Gastroesophageal sphincter (tissue), 4 donors: ENCODE results near the gene MIX23. TPM values are rescaled to one million over a fixed set of nuclear protein-coding genes. Genes with fewer than 3 reads are reported as not detected.

Experiments
- ATAC-seq: fragments of 150-250 bp; one replicate; pipeline ENCODE4 v1.9.1; 2016; ENCODE audit warnings: mild to moderate bottlenecking, moderate library complexity
- H3K27ac ChIP-seq, 4 donors: fragments of 200-600 bp; sonication (generic) in 3 of 4; 1 replicate in 3 of 4; 2 replicates in 1 of 4; pipeline ENCODE4 v1.5.1; 2016 to 2019
- H3K27me3 ChIP-seq: fragments of 200-600 bp; sonication (generic); one replicate; pipeline ENCODE4 v1.5.1; 2019
- H3K36me3 ChIP-seq, 2 donors: fragments of 200-600 bp; sonication (generic); one replicate each; pipeline ENCODE4 v1.5.1; 2019; ENCODE audit warnings: control low read depth in 1 of 2
- H3K4me1 ChIP-seq, 3 donors: fragments of 200-600 bp; sonication (generic); 1 replicate in 2 of 3; 2 replicates in 1 of 3; pipeline ENCODE4 v1.5.1; 2016 to 2019; ENCODE audit warnings: control low read depth in 2 of 3
- H3K4me3 ChIP-seq, 2 donors: fragments of 200-600 bp; sonication (generic); one replicate each; pipeline ENCODE4 v1.5.1; 2019; ENCODE audit warnings: mild to moderate bottlenecking in 1 of 2, moderate library complexity in 1 of 2
- H3K9me3 ChIP-seq, 3 donors: fragments of 200-600 bp; sonication (generic); one replicate each; pipeline ENCODE4 v1.5.1; 2017 to 2019; ENCODE audit warnings: control low read depth in 2 of 3
- EP300 ChIP-seq: sonication (generic); formaldehyde crosslinking; IDR thresholded peaks from one replicate; pipeline ENCODE4 v1.6.1; 2017; ENCODE audit warnings: antibody characterized with exemption, mild to moderate bottlenecking
- POLR2A ChIP-seq, 2 donors: fragments of 450-650 bp; IDR thresholded peaks; one replicate each; pipeline ENCODE4 v1.6.1; 2017; ENCODE audit warnings: antibody characterized with exemption in 2 of 2, mild to moderate bottlenecking in 2 of 2, moderate library complexity in 1 of 2
- POLR2AphosphoS5 ChIP-seq: sonication (generic); formaldehyde crosslinking; IDR thresholded peaks from one replicate; pipeline ENCODE4 v1.6.1; 2017; ENCODE audit warnings: antibody characterized with exemption
- WGBS, 2 donors: methylation state at CpG; one replicate each; pipeline ENCODE4 v1.1.5; 2018; ENCODE audit warnings: low coverage in 1 of 2; 5-methylcytosine and 5-hydroxymethylcytosine counted together
- total RNA-seq, 4 donors: library from RNA; depleted of rRNA; stranded (reverse); fragments of >200 nt; gene quantifications; one replicate each; pipeline ENCODE4 v1.1.0, GENCODE V29; 2016
- TF ChIP-seq, protein P1 (sequence below), 4 experiments: fragments of 200-600 bp in 2 of 4; fragments of 450-650 bp in 2 of 4; sonication (generic) in 1 of 4; IDR thresholded peaks; one replicate each; pipeline ENCODE4 v1.5.1; 2017 to 2019; ENCODE audit warnings: antibody characterized with exemption in 4 of 4, mild to moderate bottlenecking in 2 of 4, moderate library complexity in 2 of 4

MIX23 gene
- total RNA-seq, 4 donors from 2014 or later = 8.2 to 23.8 (median 16.1) TPM

DNA sequence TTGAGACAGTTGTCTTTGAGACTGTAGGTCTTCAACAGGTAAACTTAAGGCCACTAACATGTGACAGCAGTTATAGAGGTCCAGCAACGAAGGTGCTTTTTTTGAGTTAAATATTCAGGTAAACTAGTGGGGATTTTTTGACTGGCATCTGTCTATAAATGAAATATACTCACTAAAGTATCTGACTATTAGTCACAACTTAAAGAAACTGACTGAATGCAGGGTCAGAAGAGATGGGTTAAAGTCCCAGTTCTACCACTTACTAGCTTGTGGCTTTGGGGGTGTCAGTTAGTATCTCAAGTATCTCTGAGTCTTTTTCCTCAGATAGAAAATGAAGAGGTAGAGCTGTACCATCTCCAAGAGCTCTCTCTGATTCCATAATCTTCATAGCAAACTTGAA, 18.0 kb downstream of the MIX23 start:
- TF ChIP-seq EP300 = no peak
- no peak for TF ChIP-seq POLR2A (IDR thresholded peaks at IDR 0.05)
- Histone ChIP-seq H3K9me3 (no peaks in the 10 kb centered on the region), H3K36me3 (peaks cover 0 to 94% of the 10 kb centered on the region in 2 donors), H3K4me3 (no peak overlapping the region), H3K27ac (no peak overlapping the region), H3K4me1 (no peaks in the 10 kb centered on the region), H3K27me3 (no peaks in the 10 kb centered on the region)
- 83 to 86% methylated on average over 1 of the region's 1 CpG for WGBS, 2 donors
- ATAC-seq = no peak

- no peak overlapping the region for H3K27ac ChIP-seq
- peaks cover 0 to 88% of the 10 kb centered on the region in 2 donors for H3K36me3 ChIP-seq
- no peaks in the 10 kb centered on the region for H3K4me1 ChIP-seq
- ATAC-seq = no peak
- WGBS, 2 donors = 41 to 100% methylated on average over 2 of the region's 2 CpGs
- no peaks in the 10 kb centered on the region for H3K27me3 ChIP-seq
- no peak overlapping the region for H3K4me3 ChIP-seq
- H3K9me3 ChIP-seq = no peaks in the 10 kb centered on the region
- no peak for TF ChIP-seq EP300
- TF ChIP-seq POLR2A (IDR thresholded peaks at IDR 0.05) = no peak
- TF ChIP-seq, protein P1, sequence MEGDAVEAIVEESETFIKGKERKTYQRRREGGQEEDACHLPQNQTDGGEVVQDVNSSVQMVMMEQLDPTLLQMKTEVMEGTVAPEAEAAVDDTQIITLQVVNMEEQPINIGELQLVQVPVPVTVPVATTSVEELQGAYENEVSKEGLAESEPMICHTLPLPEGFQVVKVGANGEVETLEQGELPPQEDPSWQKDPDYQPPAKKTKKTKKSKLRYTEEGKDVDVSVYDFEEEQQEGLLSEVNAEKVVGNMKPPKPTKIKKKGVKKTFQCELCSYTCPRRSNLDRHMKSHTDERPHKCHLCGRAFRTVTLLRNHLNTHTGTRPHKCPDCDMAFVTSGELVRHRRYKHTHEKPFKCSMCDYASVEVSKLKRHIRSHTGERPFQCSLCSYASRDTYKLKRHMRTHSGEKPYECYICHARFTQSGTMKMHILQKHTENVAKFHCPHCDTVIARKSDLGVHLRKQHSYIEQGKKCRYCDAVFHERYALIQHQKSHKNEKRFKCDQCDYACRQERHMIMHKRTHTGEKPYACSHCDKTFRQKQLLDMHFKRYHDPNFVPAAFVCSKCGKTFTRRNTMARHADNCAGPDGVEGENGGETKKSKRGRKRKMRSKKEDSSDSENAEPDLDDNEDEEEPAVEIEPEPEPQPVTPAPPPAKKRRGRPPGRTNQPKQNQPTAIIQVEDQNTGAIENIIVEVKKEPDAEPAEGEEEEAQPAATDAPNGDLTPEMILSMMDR (IDR thresholded peaks at IDR 0.05) = no peak
- no peak for TF ChIP-seq POLR2AphosphoS5
Measured at GRCh38 chr3:122364490-122364889, 18.5 kb downstream of the MIX23 start.

DNA sequence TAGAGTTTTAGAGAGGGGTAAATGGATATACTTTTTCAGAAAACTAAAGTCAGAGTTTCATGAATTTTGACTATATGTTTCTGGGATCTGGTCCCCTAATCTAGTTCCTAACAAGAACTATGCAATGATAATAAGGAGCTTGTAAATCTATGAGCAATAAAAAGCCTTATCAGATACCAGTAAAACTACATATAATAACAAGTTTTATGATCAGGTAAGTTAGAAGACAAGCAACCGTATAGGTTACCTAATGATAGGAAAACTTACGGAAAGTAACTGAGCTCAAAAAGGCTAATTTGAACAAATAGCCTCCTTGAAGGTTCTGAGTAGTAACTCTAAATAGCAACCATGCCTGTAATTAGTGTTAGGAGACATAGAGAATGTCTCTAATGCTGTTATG, 21.0 kb downstream of the MIX23 start:
- H3K27ac ChIP-seq = no peak overlapping the region
- TF ChIP-seq EP300 (no peak), POLR2A (IDR thresholded peaks at IDR 0.05) (no peak), POLR2AphosphoS5 (no peak)
- TF ChIP-seq, protein P1 (IDR thresholded peaks at IDR 0.05) = no peak
- H3K4me1 ChIP-seq = no peaks in the 10 kb centered on the region
- no peaks in the 10 kb centered on the region for H3K27me3 ChIP-seq
- peaks cover 0 to 81% of the 10 kb centered on the region in 2 donors for H3K36me3 ChIP-seq
- ATAC-seq = no peak
- WGBS, 2 donors = 83 to 84% methylated on average over 1 to 2 of the region's 2 CpGs
- H3K4me3 ChIP-seq = no peak overlapping the region
- no peaks in the 10 kb centered on the region for H3K9me3 ChIP-seq

DNA sequence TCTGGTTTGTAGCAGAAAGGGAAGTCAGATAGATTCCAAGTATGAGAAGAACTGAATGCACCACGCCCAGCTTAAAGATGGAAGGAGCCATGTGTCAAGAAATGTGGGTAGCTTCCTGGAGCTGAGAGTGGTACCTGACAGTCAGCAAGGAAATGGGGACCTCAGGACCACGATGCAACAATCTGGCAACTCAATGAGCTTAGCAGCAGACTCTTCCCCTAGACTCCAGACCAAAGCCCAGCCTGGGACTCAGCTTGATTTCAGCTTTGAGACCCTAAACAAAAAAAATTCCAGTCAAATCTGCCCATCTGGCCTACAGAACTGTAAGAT, 24.4 kb downstream of the MIX23 start:
- Histone ChIP-seq H3K27me3 (no peaks in the 10 kb centered on the region), H3K27ac (no peak overlapping the region), H3K4me3 (no peak overlapping the region), H3K36me3 (peaks cover 0 to 47% of the 10 kb centered on the region in 2 donors), H3K4me1 (no peaks in the 10 kb centered on the region), H3K9me3 (no peaks in the 10 kb centered on the region)
- TF ChIP-seq EP300 (no peak), POLR2A (IDR thresholded peaks at IDR 0.05) (no peak), POLR2AphosphoS5 (no peak)
- TF ChIP-seq, protein P1 (IDR thresholded peaks at IDR 0.05) = no peak
- no peak for ATAC-seq
- WGBS, 2 donors = 86% methylated on average over 2 of the region's 2 CpGs; no CpG with 5 or more reads in 1 of the 2 donors

GRCh38 chr3:122357828-122358702, 25.0 kb downstream of the MIX23 start:
- WGBS, 2 donors = 26% methylated on average over 2 of the region's 2 CpGs; no CpG with 5 or more reads in 1 of the 2 donors
- TF ChIP-seq POLR2A (IDR thresholded peaks at IDR 0.05) (no peak), POLR2AphosphoS5 (no peak), EP300 (no peak)
- TF ChIP-seq, protein P1 (IDR thresholded peaks at IDR 0.05) = no peak
- Histone ChIP-seq H3K4me1 (no peaks in the 10 kb centered on the region), H3K9me3 (no peaks in the 10 kb centered on the region), H3K4me3 (no peak overlapping the region), H3K36me3 (peaks cover 0 to 43% of the 10 kb centered on the region in 2 donors), H3K27me3 (no peaks in the 10 kb centered on the region), H3K27ac (no peak overlapping the region)
- no peak for ATAC-seq
